Activated CD4-positive, CD25-positive, alpha-beta regulatory T cell treated with anti-CD3 and anti-CD28 coated beads, Interleukin-2, amount 50 U/mL, for 16 hours (primary cell): ENCODE results near the gene KANK2.

Source experiments
- DNase-seq: peaks from one replicate; pipeline ENCODE4 v3.0.0-alpha.2; 2020; ENCODE audit warnings: low read depth, low spot score

The KANK2 gene

DNA sequence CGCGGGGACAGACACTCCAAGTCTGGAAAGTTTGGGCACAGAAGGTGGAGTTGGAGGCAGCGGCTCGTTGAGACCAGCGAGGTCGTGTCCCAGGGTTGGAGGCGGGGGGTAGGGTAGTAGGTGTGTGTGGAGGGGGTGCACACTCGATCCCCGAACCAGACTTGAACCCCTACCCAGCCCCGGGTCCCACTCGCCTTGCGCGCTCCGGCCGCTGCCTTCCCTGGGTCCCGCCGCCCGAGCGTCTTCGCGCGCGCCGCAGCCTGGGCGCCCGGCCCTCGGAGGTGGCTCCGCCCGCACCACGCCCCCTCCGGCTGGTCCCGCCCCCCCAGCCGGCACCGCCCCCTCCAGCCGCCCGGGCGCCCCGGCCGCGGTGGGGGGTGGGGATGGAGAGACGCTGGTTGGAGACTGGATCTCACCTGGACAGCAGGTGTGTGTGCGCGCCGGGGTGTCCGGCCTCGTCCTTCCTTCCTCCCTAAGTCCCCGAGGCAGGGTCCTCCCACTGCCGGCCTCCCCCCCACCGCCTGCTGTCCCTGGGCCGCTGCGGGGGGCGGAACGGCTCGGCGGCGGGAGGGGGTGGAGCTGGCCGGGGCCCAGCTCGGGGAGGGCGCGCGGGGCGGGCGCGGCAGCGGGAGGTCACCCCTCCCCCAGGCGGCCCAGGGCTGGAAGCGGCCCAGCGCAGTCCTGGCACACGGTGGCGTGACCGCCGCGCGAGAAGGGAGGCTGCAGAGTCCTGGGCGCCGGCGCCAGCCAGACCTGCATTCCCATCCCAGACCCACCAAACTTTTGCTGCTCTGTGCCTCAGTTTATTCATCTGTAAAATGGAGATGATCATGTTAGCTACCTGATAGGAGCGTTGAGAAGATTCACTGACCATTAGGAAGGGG is at the start of gene KANK2:
TSS of gene KANK2 (minus strand) at position 255 of the 884 bp plus-strand sequence. CDS start 3,034 bp downstream, outside the sequence.
- peak; percentile 34 for DNase-seq

DNA sequence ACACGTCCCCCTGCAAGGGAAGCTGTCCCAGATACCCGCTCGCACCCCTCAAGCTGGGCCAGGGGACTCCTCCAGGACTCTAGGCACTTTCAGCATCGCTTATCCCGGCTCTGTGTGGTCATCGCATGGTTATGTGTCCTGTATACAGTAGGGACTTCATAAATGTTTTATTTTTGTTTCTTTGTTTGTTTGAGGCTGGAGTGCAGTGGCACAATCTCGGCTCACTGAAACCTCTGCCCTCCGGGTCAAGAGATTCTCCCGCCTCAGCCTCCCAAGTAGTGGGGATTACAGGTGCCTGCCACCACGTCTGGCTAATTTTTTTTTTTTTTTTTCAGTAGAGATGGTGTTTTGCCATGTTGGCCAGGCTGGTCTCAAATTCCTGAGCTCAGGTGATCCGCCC is 49.6 kb upstream of the KANK2 start:
- DNase-seq, result no peak

- no peak for DNase-seq
Observed at GRCh38 chr19:11244846-11245589, 47.7 kb upstream of the KANK2 start.

- DNase-seq, result no peak
Observed at GRCh38 chr19:11243798-11244169, 46.4 kb upstream of the KANK2 start.

DNA sequence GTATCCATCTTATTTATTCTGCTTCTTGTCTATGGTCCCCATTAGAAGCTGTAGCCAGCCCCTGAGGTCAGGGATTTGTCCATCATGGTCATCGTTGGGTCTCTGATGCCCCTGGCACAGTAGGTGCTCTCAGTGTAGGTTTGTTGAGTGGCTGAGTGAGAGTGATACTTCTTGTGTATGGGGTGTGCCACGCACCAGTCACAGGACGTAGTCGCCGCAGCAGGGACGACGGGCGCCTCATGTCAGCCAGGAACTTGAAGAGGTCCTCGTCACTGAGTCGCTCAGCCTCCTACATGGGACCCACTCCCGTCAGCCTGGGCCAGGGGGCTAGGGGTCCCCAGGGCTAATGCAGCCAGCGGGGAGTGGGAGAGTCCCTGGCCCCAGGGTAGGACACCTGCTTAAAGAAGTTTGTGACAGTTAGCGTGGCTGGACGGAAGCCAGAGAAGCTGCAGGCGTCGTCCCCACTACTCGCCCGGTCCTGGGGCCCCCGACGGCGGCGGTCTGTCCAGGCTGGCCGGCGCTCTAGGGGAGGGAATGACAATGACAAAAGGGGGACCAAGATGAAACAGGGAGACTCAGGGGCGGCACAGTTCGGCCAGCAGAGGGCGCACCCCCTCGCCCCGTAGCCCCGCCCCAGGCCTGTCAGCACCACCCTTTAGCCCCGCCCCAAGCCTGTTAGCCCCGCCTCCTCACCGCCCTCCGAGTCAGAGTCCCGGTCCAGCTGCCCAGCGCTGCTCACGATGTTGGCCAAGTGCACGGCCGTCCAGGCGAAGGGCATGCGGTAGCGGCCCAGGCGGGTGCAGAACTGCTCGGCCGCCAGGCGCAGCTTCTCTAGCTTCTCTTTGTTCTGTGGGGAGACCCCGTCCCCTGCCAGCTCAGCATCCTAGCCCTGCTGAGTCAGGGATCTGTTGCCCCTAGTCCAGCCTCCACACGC is 45.8 kb upstream of the KANK2 start:
- DNase-seq, result peak; percentile 70

DNA sequence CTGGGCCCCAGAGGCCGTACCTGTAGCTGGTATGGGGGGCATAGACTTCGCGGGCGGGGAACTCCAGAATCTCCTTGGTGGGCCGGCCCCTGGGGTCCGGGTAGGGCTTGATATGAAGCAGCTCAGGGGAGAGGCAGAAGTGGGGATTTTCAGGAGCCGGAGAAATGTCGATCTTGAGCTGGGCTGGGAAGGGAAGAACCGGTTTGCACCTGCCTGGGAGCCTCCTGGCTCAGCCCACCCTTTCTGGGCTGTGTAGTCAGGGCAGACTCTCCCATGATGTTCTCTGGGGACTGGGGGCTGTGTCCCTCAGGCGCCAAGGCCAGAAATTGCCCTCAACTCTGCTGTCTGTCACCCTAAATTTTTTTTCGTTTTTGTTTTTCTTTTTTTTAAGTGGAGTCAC is 44.7 kb upstream of the KANK2 start:
- no peak for DNase-seq

GRCh38 chr19:11240008-11240444 is 42.7 kb upstream of the KANK2 start:
- DNase-seq, result no peak

- no peak for DNase-seq
Observed at GRCh38 chr19:11239377-11240000, 42.1 kb upstream of the KANK2 start, which contains the start of gene ANGPTL8. ANGPTL8 (plus strand) TSS chr19:11239619; CDS start chr19:11239638, 19 bp downstream.

DNA sequence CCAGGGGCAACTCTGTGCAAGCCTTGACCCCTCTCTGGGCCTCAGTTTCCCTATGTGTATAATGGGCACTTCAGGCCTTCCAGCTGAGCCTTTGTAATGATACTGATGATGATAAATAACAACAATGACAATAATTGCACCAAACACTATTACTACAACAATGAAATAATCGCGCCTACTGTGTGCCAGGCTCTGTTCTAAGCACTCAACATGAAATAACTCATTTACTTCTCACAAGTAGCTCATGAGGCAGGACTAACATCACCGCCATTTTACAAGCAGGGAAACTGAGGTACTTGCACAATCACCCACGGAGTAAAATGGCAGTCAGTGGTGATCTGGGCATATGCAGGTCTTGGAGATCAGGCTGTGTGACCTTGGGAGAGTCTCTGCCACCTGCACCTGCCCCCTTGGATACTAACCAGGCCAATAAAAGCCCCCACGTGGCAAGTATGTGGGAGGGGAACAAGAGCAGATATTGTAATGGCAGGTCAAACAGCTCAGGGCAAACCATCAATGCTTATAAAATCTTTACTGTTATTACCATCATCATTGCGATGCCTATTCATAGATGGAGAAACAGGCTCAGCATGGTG is 41.5 kb upstream of the KANK2 start:
- DNase-seq, result no peak

GRCh38 chr19:11238041-11238440 is 40.7 kb upstream of the KANK2 start:
- no peak for DNase-seq

GRCh38 chr19:11237321-11237720 is 40.0 kb upstream of the KANK2 start:
- DNase-seq, result no peak

DNA sequence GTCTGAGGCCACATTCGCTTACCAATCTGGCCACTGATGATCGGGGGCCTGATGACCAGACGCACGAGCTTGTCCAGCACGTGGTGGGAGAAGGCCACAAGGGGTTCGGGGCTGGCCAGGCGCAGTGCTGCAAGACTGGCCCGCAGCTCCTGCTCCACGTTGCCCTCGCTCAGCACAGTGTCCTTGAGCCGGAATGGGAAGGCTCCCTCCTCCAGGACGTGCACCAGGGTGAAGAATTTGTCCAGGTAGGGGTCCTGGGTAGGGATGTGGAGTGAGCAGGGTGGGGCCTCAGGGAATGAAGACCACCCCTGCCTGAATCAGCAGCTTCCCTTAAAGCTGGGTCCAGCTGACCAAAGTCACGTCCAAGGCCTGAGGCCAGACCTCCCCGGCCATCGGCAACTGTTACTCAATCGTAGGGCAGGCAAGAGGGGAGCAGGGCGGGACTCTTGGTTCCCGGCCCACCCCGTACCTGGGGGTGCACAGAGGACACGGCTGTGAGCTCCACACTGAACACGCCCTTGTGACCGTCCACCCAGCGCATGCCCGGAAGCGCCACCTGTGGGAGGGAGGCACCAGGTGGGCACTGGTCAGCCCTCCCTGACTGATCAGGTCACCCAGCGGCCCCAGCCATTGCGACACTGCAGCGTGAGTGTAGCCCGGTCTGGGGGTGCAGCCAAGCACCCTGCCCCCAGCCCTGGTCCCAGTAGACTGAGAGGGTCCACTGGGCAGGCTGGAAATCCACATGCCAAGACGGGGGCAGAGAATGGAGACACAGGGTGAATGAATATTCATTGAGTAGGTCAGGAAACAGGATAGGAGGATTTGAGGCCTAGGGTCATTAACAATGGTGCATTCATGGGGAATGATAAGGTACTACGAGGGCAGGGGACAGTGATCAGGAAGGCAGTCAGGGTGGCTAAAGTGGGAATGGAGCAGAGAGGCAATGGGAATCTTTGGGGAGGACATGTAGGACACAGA is 39.3 kb upstream of the KANK2 start:
- no peak for DNase-seq

DNA sequence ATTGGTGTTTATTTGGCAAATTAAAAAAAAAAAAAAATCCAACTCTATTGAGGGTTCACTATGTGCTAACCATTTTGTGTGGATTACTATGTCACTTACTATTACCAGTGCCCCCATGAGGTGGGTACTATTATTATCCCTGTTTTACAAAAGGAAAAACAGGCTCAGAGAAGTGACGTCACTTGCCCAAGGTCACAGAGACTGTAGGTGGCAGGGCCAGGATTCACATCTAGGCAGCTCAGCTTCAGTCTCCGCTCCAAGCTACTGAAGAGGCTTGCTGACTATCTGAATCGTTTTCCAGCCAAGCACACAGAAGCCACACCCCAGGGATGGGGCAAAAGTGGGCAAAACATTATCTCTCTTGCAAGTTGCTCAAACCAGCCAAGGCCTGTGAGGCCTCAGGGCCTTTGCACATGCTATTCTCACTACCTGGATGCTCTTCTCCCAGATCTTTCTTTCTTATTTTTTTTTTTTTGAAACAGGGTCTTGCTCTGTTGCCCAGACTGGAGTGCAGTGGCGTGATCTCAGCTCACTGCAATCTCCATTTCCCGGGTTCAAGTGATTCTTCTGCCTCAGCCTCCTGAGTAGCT is 37.2 kb upstream of the KANK2 start:
- DNase-seq, result no peak

GRCh38 chr19:11233073-11233472 is 35.7 kb upstream of the KANK2 start:
- no peak for DNase-seq

GRCh38 chr19:11232555-11232954 is 35.2 kb upstream of the KANK2 start:
- DNase-seq, result no peak

DNA sequence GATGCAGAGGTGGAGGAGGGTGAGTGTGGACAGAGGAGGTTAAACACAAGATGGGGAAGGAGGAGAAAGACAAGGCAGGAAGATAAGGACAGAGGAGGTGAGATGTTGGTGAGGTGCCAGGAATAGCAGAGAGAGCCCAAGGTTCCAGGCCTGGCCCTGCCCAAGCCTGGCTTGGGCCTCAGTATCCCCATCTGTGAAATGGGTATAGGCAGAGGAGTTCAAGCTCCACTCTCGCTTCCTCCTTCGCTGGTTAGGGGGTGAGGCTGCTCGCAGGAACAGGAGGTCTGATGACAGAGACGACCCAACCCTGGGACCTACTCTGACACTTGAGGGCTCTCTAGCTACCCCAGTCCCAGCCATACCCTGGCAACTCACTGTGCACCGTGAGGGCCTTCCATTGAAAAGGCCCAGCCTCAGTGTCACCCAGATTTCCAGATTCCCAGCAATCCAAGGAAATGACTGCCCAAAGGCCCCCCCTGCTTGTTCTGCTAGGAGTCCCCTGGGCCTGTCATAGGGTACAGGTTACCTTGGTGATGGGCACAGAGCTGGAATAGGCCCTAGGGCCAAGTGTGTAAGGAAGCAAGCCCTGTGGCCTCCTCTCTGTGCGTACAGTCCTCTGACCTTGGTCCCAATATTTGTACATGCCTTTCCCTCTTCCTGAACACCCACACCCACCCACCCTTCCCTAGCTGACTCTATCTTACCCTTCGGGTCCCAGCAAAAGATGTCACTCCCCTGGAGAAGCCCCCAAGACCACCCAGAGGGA is 33.5 kb upstream of the KANK2 start:
- DNase-seq, result no peak

- DNase-seq, result no peak
Observed at GRCh38 chr19:11227195-11227886, 30.0 kb upstream of the KANK2 start.

DNA sequence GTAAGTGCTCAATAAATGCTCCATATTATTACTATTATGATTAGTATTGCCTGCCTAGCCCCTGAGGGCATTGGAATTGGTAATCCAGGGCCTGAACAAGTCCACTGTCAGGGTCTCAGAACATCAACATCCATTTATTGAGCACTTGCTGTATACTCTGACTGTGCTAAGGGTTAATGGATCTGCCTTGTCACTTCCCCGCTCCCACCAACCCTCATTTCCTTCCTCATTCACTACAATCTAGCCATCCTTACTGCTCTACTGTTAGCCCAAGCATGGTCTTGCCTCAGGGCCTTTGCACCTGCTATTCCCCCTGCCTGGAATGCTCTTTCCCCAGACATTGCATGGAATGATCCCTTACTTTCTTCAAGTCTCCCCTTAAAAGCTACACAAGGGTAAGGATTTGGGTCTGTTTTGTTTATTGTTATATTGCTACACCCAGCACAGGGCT is 29.4 kb upstream of the KANK2 start:
- DNase-seq, result no peak
